ENCODE measurements around the gene CD34.
"Not testable (repeated sequence)": the region's sequence is repeated elsewhere in the genome, so short reads cannot be mapped to it uniquely, and the experiment has no call there.

CD34 gene

GRCh38 chr1:207896547-207896946 lies 14.4 kb downstream of the CD34 start:
- no peak for DNase-seq

DNA sequence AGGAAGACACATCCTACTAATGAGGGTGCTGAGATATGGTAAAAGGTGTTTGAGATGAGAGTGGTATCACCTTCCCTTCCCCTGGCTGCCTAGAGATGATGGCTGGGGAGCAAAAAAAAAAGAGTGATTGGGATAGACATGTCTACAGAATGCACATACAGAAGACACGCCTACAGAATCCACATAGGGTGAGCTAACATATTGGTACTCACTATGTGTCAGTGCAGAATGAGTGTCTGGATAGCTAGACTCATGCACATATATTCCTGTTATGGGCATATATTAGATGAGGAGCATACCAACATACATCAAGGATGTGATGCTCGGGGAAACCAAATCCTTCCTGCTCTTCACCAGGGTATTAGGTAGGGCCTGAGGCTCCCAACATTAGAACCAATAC lies 16.2 kb downstream of the CD34 start:
- DNase-seq: no peak

GRCh38 chr1:207893737-207894582 lies 17.0 kb downstream of the CD34 start:
- DNase-seq: no peak

DNA sequence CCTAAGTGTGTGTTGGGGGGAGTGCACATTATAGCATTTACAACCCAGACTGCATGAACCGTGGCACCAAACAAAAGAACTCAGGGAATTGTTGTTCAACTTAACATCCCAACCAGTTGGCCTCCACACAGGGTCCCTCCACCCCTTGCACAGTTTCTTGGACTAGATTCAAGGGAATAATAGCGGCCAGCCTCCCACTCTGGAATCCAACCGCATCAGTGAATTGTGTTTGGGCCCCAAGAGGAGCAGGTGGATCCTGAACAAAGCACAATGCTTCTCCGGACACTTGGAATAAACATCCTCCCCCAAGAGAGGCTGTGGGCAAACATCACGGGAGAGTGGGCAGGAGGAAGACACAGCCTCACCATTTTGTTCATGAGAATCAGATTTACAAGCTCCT lies 18.2 kb downstream of the CD34 start:
- DNase-seq: no peak

GRCh38 chr1:207891148-207891547 lies 19.8 kb downstream of the CD34 start:
- DNase-seq: no peak

DNA sequence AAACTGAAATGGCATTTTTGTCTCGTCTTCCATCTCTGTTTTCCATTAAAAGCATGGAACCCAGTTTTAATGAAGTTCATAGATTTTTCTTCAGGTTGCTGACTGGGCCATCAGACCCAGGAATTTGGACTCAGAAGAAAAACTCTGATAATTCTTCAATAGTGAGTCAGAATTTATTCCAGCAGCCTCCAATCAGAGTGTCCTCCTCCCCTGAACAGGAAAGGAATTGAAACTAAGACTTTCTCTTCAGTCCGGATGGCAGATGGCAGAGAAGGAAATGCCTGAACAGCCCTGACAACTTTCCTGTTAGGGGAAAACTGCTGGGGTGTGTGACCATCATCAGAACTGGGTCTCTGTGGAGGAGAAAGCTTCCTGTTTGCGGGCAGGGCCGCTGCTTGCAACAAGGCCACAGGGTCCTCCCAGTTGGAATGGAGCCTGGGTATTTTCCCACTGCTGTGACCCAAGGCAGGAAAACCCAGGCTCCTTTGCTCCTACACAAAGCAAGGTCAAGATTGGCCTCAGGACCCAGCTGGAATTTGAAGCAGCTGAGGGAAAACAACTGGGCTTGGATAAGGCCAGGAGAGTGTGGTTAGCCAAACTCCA lies 20.7 kb downstream of the CD34 start:
- peak; percentile 8 for DNase-seq

DNA sequence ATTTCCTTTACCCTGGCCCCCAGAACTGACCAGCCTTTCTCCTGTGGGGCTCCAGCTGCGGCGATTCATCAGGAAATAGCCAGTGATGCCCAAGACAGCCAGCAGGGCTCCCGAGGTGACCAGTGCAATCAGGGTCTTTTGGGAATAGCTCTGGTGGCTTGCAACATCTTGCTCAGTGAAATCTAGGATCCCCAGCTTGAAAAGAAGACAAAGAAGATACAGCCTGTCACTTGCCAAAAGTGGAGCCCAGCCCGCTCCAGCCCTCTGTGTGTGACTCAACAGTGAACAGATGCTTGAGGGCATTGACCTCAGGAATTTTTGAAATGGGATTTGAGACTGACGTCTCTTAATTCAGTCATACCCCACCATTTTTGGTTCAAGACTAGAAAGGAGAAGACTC lies 22.3 kb downstream of the CD34 start:
- DNase-seq: peak; percentile 14

DNA sequence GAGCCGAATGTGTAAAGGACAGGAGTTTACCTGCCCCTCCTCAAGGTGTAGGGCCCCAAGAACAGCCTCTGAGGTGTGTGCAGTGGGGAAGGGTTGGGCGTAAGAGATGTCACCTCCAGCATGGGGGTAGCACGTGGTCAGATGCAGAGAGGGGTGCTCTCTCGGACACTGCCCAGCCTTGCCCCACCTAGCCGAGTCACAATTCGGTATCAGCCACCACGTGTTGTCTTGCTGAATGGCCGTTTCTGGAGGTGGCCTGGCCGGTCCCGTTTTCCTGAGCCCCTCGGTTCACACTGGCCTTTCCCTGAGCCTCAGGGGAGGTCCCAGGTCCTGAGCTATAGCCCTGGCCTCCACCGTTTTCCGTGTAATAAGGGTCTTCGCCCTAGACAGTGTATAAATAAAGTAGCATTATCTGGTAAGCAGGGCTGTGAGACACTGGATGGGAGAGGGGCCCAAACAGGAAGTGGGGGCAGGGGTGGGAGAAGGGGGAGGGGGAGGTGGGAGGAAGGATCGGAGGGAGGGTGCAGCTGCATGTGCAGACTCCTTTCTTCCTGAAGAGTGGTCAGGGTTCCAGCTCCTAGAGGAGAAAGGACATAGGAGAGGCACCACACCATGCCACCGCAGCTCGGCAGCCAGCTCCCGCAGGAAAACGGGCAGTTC lies 23.3 kb downstream of the CD34 start:
- DNase-seq: no peak

GRCh38 chr1:207886227-207886626 lies 24.7 kb downstream of the CD34 start:
- no peak for DNase-seq

- peak; percentile 43 for DNase-seq
These were observed 25.5 kb downstream of the CD34 start for GRCh38 chr1:207885129-207886032.

DNA sequence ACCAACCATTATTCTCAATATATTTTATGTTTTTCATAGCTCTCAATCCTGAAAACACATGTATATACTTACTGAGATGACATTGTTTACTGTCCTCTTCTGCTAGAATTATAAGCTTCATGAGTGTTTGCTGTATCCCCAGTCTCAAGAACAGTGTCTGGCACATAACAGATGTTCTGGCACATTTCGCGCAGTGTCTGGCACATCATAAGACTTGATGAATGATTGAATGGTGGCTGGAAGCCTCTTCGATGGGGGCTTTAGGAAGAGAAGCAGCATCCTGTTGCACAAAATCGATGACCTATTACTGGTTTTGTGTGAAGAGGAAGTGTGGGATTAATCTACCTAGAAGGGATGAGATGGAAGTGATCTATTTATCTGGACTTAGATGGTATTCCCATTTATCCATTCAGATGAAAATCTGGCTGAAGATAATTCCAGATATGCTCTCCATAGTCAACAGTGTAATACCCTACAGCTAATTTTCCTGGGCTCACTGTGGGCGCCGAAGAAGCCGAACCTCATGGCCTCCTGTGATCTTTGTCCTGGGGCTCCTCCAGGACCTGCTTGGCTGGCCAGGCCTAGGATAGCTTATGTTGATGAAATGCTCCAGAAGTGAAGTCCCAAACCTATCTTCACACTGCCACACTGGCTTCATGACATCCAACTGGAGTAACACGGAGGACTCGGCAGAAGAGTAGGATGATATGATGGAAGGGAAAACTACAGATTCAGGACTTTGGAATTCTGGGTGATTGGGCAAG lies 26.5 kb downstream of the CD34 start:
- DNase-seq: no peak

- DNase-seq: no peak
These were observed 27.2 kb downstream of the CD34 start for GRCh38 chr1:207883660-207884250.

- no peak for DNase-seq
These were observed 27.7 kb downstream of the CD34 start for GRCh38 chr1:207883104-207883651.

DNA sequence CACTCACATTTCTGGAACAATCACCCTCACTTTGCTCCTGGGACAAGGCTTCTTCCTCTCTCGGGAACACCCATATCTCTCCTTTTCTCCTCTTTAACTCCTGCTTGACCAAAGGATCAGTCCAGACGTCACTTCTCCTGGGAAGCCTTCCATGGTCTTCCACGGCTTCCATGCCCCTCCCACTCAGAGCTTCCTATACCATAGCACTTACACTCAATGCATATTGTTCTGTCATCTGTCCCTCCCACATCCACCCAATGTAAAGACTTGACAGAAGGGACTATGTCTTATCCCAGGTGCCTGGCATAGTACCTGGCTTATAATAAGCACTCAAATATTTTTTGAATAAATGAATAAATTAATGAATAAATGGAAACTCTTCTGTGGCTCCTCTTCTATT lies 28.2 kb downstream of the CD34 start:
- DNase-seq: no peak

DNA sequence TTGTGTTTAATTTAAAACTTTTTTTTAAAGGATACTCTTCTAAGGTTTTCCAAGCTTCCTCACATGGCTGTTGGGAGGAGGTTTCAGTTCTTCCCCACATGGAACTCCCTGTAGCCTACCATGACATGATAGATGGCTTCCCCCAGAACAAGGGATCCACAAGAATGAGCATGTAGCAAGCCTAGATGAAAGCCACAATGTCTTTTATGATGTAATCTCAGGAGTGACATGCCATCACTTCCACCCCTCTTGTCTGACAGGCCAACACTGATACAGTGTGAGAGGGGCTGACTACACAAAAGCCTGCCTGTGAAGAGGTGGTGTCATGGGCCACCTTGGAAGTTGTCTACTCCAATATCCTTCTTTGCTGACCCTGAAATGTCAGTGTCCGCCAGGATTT lies 32.0 kb downstream of the CD34 start:
- DNase-seq: no peak

DNA sequence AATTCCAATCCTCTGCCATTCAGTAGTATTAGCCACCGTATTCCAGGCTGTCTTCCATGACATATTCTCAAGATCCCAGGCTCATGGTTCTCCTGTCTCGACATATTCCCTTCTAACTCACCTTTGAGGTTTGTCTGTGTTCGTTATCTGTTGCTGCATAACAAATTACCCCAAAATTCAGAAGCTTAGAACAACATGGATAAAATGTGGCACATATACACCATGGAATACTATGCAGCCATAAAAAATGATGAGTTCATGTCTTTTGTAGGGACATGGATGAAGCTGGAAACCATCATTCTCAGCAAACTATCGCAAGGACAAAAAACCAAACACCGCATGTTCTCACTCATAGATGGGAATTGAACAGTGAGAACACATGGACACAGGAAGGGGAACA lies 33.0 kb downstream of the CD34 start:
- DNase-seq: not testable (repeated sequence)

- no peak for DNase-seq
These were observed 34.8 kb downstream of the CD34 start for GRCh38 chr1:207876131-207876530.

- DNase-seq: no peak
These were observed 35.4 kb downstream of the CD34 start for GRCh38 chr1:207875532-207875931.

GRCh38 chr1:207873055-207873890 lies 37.7 kb downstream of the CD34 start:
- no peak for DNase-seq

DNA sequence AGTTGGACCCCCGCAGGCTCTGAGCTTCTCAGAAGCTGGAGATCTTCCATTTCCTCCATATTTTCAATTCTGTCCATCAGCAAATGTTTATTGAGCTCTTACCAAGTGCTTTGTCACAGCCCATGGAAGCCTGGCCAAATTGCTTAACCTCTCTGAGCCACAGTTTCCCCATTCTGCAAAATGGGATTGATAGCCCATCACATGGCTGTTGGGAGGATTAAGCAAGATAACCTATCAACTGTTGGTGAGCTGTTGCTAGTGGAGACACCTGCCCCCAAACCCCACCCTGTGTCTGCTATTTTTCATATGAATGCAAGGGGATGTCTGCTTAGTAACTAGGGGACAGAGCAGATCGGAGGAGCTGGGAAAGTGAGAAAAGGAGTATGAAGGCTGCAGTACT lies 38.3 kb downstream of the CD34 start:
- DNase-seq: no peak
